GM12801 (cell line): ENCODE results near the gene SGSH.

Source experiments
- TF ChIP-seq, protein P1 (sequence below): IDR thresholded peaks from one replicate; pipeline ENCODE4 v1.5.1; 2011; ENCODE audit warnings: control low read depth; ENCODE audit not compliant: insufficient read length; ENCODE audit errors: extremely low read depth

The SGSH gene

DNA sequence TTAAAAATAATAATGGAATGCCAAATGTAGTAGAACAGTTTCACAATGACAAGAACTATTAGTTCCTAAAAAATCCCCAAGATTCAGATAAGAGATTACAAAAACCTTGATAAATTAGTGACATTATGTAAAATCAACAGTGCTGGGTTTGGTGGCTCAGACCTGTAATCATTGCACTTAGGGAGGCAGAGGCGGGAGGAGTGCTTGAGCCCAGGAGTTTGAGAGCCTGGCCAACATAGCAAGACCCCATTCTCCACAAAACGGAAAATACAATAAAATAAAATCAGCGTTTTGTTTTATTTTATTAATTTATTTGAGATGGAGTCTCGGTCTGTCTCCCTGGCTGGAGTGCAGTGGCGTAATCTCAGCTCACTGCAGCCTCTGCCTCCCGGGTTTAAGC, 46.2 kb downstream of the SGSH start:
- TF ChIP-seq, protein P1, sequence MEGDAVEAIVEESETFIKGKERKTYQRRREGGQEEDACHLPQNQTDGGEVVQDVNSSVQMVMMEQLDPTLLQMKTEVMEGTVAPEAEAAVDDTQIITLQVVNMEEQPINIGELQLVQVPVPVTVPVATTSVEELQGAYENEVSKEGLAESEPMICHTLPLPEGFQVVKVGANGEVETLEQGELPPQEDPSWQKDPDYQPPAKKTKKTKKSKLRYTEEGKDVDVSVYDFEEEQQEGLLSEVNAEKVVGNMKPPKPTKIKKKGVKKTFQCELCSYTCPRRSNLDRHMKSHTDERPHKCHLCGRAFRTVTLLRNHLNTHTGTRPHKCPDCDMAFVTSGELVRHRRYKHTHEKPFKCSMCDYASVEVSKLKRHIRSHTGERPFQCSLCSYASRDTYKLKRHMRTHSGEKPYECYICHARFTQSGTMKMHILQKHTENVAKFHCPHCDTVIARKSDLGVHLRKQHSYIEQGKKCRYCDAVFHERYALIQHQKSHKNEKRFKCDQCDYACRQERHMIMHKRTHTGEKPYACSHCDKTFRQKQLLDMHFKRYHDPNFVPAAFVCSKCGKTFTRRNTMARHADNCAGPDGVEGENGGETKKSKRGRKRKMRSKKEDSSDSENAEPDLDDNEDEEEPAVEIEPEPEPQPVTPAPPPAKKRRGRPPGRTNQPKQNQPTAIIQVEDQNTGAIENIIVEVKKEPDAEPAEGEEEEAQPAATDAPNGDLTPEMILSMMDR, result no peak

DNA sequence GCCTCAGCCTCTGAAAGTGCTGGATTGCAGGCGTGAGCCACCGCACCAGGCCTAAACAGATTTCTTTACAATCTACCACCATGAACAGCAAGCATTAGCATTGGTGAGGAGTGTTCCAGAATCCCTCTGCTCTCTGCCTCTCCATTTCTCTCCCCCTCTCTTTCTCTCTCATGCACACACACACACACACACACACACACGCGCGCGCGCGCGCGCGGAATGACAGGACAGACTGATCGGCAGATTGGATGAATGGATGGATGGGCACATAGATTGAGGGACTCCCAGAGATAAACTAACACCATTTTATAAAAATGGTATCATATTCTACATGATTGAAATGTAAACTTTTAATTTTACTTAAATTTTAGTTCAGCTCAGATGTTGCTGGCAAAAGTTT, 47.0 kb downstream of the SGSH start:
- TF ChIP-seq, protein P1, result no peak

DNA sequence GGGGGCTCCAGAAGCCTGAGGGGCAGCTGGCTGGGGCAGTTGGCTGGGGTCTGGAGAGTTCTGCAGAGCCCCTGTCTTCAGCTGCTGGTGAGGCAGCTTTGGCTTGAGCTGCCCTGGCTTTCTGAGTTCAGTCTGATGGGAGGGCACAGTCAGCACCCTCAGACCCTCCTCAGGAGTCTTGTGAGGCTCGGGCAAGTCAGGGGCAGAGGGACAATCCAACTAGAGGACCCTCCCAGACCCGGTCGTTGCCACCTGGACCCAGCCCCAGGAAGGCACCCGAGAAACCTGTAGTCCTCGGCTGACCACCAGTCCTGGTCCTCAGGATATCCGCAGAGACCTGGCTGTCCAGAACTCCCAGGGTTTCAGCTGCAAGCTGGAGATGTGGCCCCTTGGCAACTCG, 48.5 kb downstream of the SGSH start:
- TF ChIP-seq, protein P1, result no peak

DNA sequence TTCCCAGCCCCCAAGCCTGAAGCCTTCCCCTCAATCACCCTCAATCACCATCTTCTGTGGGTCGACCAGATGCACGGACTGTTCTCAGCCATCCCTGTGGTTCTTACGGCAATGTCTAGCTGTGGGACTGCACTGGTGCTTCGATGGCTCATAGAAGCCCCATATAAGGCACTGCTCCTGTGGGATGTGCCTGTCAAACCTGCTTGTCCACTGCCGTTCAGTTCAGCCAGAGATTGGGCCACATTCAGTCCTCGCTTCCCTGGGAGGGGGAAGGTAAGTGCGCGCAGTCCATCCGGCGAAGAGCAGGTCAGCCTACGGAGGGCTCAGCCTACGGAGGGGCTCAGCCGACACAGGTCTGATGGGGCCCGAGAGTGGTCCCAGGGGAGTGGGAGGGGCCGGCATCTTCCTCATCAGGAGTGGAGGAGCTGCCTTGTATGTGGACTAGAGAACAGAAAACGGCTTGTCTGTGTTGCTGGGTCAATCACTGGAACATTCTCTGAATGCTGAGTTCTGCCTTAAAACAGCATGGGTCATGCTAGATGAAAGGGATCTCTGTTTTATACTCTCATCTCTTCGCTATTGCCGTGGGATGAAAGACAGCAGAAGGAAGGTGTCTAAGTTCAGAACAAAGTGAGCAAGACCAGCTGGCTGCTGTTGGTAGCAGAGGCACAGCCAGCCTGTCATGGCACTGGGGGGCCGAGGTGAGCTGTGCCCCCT, 50.2 kb downstream of the SGSH start, which contains the start of gene CARD14:
TSS of gene CARD14 (plus strand) at position 247 of the 717 bp plus-strand sequence. CDS start 11,409 bp downstream, outside the sequence.
- TF ChIP-seq, protein P1, result no peak

DNA sequence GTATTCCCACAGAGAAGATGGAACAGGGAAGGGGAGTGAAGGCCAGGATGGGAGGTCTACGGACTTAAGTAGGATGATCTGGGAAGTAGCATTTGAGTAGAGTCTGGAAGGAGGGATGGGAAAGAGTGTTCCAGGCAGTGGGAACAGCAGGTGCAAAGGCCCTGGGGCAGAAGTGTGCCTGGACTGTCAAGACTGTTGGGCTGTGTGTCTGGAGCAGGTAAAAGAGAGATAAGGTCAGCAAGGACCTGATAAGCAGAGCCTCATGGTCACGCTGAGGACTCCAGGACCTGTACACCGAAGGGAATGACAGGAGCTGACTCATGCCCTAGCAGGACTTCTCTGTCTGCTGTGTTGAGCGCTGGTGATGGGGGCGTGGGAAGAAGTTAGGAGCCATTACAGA, 51.0 kb downstream of the SGSH start:
- TF ChIP-seq, protein P1, result no peak

DNA sequence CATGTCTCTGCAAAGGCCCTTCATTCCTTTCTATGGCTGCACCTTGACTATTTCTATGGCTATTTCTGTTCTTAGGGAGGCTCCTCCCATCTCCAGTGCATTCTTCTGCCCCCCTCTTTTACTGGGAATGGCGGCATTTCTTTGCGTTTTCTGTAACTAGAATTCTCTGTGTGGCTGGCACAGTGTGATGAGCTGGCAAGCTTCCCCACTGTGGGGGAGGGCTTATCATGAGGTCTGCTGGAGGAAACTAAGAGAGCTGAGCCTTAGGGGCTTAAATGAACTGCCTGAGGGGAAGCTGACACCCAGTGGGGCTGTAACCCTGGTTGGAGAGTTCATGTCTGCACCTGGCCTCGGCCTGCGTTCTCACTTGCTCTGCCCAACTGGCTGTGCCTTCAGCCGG, 51.8 kb downstream of the SGSH start:
- TF ChIP-seq, protein P1, result no peak

DNA sequence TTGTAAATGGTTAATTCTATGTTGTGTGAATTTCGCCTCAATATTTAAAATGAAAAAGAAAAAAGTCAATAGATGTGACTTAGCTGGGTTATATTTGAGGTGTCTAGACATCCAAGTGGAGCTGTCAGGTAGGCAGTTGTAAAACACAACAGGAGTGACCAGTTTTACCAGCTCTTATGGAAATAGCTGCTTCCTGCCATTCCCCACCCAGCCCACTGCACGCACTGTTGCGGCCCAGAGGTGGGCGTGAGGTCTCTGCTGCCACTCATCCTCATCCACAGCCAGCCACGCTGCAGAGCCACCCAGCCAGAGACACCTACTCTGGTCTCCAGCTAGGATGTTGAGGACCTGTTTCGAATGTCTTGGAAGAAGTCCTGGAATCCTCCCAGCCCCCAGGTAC, 53.7 kb downstream of the SGSH start:
- TF ChIP-seq, protein P1, result no peak
